Choroid plexus epithelial cell (primary cell): ENCODE measurements around the gene PAFAH1B1.

Experiments
- DNase-seq: peaks from one replicate; pipeline ENCODE4 v3.0.0-alpha.2; 2010; ENCODE audit warnings: low read depth
- H3K4me3 ChIP-seq: 2 replicates; pipeline ENCODE4 v1.5.1; 2011; ENCODE audit warnings: low read depth, mild to moderate bottlenecking, control low read depth, low read length, moderate library complexity
- TF ChIP-seq, protein P1 (sequence below): conservative IDR thresholded peaks from 2 replicates; pipeline ENCODE4 v1.5.1; 2011; ENCODE audit warnings: low read depth, mild to moderate bottlenecking, control low read depth, inconsistent platforms, low read length, moderate library complexity

The PAFAH1B1 gene

DNA sequence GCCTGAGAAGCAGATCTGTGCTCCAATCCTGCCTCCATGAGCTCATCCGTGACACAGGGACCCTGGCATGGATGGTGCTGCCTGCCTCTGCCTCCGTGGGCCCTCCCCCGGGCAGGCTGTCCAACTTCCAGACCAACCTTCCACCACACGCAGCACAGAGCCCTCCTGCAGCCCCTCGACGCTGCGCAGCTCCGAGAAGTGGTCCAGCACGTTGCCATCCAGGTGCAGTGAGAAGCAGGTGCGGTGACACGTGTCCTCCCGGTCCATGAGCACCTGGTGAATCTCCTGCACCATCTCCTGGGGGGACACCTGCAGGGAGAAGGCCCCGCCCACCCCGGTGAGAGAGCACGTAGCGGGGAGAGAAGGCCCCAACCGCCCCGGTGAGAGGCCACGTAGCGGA lies 109.7 kb downstream of the PAFAH1B1 start:
- no peak overlapping the region for H3K4me3 ChIP-seq
- TF ChIP-seq, protein P1, sequence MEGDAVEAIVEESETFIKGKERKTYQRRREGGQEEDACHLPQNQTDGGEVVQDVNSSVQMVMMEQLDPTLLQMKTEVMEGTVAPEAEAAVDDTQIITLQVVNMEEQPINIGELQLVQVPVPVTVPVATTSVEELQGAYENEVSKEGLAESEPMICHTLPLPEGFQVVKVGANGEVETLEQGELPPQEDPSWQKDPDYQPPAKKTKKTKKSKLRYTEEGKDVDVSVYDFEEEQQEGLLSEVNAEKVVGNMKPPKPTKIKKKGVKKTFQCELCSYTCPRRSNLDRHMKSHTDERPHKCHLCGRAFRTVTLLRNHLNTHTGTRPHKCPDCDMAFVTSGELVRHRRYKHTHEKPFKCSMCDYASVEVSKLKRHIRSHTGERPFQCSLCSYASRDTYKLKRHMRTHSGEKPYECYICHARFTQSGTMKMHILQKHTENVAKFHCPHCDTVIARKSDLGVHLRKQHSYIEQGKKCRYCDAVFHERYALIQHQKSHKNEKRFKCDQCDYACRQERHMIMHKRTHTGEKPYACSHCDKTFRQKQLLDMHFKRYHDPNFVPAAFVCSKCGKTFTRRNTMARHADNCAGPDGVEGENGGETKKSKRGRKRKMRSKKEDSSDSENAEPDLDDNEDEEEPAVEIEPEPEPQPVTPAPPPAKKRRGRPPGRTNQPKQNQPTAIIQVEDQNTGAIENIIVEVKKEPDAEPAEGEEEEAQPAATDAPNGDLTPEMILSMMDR, result no peak
- DNase-seq, result no peak

DNA sequence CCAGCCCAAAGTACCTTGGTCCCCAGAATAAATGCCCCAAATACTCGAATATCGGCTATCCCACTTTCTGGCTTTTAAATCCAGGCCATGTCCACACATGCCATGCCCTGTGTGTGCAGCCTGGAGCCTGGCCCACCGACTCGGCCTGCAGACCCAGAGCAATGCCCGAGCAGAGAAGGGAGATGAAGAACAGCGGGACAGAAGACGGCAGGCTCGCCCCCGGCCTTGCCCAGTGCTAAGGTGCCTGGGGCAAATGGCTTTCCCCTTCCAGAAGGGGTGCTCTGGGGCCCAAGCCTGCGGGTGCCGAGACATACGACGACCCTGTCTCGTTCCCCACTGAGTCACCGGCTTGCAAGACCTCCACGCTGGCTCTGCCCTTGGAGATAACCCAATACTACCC lies 110.2 kb downstream of the PAFAH1B1 start:
- DNase-seq, result no peak
- TF ChIP-seq, protein P1, result no peak
- no peak overlapping the region for H3K4me3 ChIP-seq

DNA sequence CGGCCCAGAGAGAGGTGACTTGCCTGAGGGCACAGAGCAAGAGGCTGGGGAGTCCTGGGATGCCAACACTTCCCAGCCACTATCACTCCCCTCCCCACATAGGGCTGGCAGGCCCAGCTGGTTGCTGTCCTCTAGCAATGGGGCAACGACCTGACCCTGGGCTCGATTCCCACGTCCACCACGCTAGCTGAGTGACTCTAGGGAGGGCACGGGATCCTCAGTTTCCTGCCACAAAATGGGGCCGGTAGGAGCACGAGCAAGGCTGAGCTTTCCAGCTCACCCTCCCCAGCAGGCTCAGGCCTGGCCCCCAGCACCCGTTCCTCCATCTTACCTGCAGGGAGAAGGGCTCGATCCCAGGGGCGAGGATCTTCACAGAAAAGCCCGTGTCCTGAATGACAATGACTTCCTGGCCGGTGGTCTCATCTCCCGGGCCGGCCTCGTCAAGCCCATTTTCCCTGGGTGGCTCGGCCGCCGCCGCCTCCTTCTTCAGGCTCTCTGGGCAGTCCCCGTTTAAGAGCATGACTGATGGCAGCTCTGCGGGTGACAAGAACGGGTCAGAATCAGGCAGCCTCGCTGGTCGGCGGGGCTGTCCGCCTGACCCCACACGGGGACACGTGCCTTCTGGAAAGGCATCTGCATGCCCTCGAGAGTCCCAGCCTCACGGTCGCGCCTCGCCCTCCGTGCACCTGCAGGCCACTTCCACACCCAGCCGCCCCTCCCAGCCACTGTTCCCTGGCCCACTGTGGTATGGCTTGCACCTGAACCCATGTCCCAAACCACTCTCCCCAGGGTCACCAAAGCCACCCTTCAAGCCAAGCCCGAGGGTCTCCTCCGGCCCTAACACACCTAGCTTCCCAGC lies 110.8 kb downstream of the PAFAH1B1 start:
- no peak for DNase-seq
- TF ChIP-seq, protein P1, result no peak
- no peak overlapping the region for H3K4me3 ChIP-seq

DNA sequence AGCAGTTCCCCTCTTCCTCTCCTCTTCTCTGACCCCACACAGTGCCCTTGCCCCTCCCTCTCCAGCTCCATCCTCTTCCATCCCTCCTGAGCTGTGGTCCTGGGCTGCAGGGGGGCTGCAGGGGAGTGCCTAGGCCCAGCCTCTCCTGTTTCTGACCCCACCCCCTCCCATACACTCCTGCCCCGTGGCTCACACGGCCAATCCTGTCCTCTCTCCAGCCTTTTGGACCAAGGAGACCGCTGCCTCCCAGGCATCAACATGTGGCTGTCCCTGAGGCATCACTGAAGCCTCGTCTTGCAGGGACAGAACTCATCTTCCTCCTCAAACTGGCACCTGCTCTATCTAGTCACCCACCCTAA lies 111.4 kb downstream of the PAFAH1B1 start:
- no peak overlapping the region for H3K4me3 ChIP-seq
- no peak for DNase-seq
- TF ChIP-seq, protein P1, result no peak

DNA sequence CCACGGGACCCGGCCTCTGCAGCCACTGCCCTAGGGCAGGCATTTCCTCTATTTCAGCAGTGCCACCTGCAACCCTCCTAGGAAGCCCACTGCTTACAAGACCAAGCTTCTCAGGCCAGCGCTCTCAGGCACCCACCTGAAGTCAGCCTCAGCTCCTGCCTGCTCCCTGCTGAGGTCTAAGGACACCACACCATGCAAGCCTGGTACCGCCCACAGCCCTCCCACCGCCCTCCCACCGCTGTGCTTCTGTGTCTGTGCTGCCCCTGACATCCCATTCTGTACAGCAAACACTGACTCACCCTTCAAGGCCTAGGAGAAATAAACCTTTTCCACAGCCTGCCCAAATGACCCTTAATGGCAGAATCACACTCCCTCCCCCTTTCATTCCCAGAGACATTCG lies 111.8 kb downstream of the PAFAH1B1 start:
- no peak overlapping the region for H3K4me3 ChIP-seq
- DNase-seq, result peak; percentile 84
- TF ChIP-seq, protein P1, result no peak

DNA sequence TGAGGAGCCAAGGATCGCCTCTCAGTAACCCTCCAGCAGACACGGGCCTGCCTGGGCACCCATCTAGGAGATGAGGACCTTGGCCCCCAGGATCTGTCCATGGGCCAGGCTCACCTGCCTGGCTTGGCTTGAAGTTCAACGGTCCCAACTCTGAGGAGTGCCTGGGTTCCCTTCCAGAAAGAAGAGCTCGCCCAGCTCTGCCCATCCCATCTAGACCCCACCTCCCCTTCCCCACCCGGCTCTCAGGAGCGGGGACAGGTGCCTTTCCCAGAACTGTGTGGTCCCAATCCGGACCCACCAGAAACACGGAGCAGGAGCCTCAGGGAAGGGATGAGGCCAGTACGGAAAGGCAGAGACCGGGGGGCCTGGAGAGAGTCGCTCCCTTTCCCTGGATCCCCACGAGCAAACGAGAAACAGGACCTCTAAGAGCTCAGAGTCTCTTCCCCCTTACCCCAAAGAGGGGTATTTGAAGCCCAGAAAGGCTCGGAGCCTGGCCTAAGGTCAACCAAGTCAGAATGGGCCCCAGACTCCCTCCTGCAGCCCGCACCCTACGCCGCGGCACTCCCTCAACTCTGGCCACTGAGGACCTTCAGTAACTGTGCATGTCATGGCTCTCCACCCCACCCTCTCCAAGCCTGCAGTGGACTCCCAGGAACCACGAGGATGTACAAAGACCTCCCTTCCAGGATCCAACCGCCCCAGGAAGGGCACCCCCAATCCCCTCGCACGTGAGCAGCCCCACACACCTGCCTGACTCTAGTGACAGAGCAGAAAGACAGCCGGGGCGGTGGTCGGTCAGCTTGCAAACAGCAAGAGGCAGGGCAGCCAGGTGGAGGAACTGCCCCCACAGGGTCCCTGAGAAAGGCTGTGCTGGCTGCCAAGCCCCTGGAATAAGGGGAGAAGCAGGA lies 112.7 kb downstream of the PAFAH1B1 start:
- H3K4me3 ChIP-seq, result no peak overlapping the region
- TF ChIP-seq, protein P1, result no peak
- DNase-seq, result no peak
